ENCODE results near the gene NPAS4.

GRCh38 chr11:66426314-66426713, 5.5 kb downstream of the NPAS4 start:
- TF ChIP-seq CTCF (IDR thresholded peaks at IDR 0.05) (no peak), POLR2A (IDR thresholded peaks at IDR 0.05) (no peak)

Measured in testis (tissue), 2 donors.